NCI-H2107 treated with DMSO at 0.1 percent for 48 hours (cell line): ENCODE data around the gene TOM1.

ENCODE experiments used
- DNase-seq: peaks from one replicate; lab custom pipeline; 2025; ENCODE audit not compliant: unreplicated experiment; lab: John Stamatoyannopoulos, UW

TOM1 gene

GRCh38 chr22:35367331-35367886 is 67.7 kb downstream of the TOM1 start:
- no peak for DNase-seq

GRCh38 chr22:35368386-35368785 is 68.7 kb downstream of the TOM1 start:
- no peak for DNase-seq

GRCh38 chr22:35369996-35370395 is 70.3 kb downstream of the TOM1 start:
- DNase-seq = no peak

GRCh38 chr22:35373781-35374180 is 74.1 kb downstream of the TOM1 start:
- no peak for DNase-seq

GRCh38 chr22:35375031-35375430 is 75.3 kb downstream of the TOM1 start:
- no peak for DNase-seq

GRCh38 chr22:35375526-35375925 is 75.8 kb downstream of the TOM1 start:
- no peak for DNase-seq

GRCh38 chr22:35376728-35377472 is 77.2 kb downstream of the TOM1 start:
- peak; percentile 21 for DNase-seq

- DNase-seq = no peak
Measured at GRCh38 chr22:35377735-35378134, 78.0 kb downstream of the TOM1 start.

GRCh38 chr22:35378621-35379020 is 78.9 kb downstream of the TOM1 start:
- DNase-seq = no peak

GRCh38 chr22:35379146-35379993 is 79.7 kb downstream of the TOM1 start:
- DNase-seq = no peak

- DNase-seq = no peak
Measured at GRCh38 chr22:35380013-35380412, 80.3 kb downstream of the TOM1 start.

- no peak for DNase-seq
Measured at GRCh38 chr22:35380537-35381423, 81.1 kb downstream of the TOM1 start, which contains the start of gene HMOX1. Gene HMOX1 (plus strand): TSS chr22:35381096. CDS start chr22:35381174, 78 bp downstream.

- no peak for DNase-seq
Measured at GRCh38 chr22:35381424-35382009, 81.8 kb downstream of the TOM1 start.

- no peak for DNase-seq
Measured at GRCh38 chr22:35383679-35384071, 84.0 kb downstream of the TOM1 start.

- DNase-seq = no peak
Measured at GRCh38 chr22:35384527-35384926, 84.8 kb downstream of the TOM1 start.

GRCh38 chr22:35384975-35385588 is 85.4 kb downstream of the TOM1 start:
- DNase-seq = no peak

GRCh38 chr22:35386670-35387288 is 87.1 kb downstream of the TOM1 start:
- no peak for DNase-seq

- DNase-seq = no peak
Measured at GRCh38 chr22:35390933-35391332, 91.2 kb downstream of the TOM1 start.

GRCh38 chr22:35392357-35392756 is 92.7 kb downstream of the TOM1 start:
- DNase-seq = no peak
